Kidney epithelial cell (primary cell): Measurements from ENCODE around the gene GALNT7. TPM values are rescaled to one million over a fixed set of nuclear protein-coding genes. Genes with fewer than 3 reads are reported as not detected.
A peak's percentile ranks its signal among the peaks of the same experiment; 100 is the strongest.

Source experiments
- DNase-seq: peaks from one replicate; pipeline ENCODE4 v3.0.0-alpha.2; 2010; ENCODE audit warnings: low read depth
- H3K27me3 ChIP-seq: 2 replicates; pipeline ENCODE4 v1.6.0; 2011; ENCODE audit warnings: low read length; ENCODE audit not compliant: control insufficient read depth, insufficient read depth
- H3K36me3 ChIP-seq: 2 replicates; pipeline ENCODE4 v1.5.1; 2011; ENCODE audit warnings: low read length; ENCODE audit not compliant: control insufficient read depth, insufficient read depth
- H3K4me3 ChIP-seq: 2 replicates; pipeline ENCODE4 v1.5.1; 2011; ENCODE audit warnings: low read depth, mild to moderate bottlenecking, control low read depth, low read length
- CTCF ChIP-seq: IDR thresholded peaks from 2 replicates; pipeline ENCODE4 v1.5.1; 2011; ENCODE audit warnings: mild to moderate bottlenecking, moderate library complexity, low read length, control low read depth, inconsistent platforms; ENCODE audit not compliant: insufficient read depth, poor library complexity, severe bottlenecking
- total RNA-seq: library from RNA; depleted of rRNA; stranded (reverse); fragments of >200 nt; gene quantifications from 2 replicates; pipeline ENCODE4 v1.2.3, GENCODE V29; 2015

Gene GALNT7
- total RNA-seq, 1 donor from 2014 or later = 46.6 TPM

GRCh38 chr4:173240696-173241095 lies 72.1 kb downstream of the GALNT7 start:
- no peak for TF ChIP-seq CTCF
- Histone ChIP-seq H3K36me3 (no peaks in the 10 kb centered on the region), H3K4me3 (no peak overlapping the region), H3K27me3 (no peaks in the 10 kb centered on the region)
- DNase-seq = no peak

- H3K36me3 ChIP-seq = no peaks in the 10 kb centered on the region
- H3K27me3 ChIP-seq = no peaks in the 10 kb centered on the region
- TF ChIP-seq CTCF = no peak
- no peak overlapping the region for H3K4me3 ChIP-seq
- DNase-seq = peak; percentile 32
Measured at GRCh38 chr4:173242466-173243250, 74.0 kb downstream of the GALNT7 start.

- peak; percentile 69 for DNase-seq
- no peak overlapping the region for H3K4me3 ChIP-seq
- H3K36me3 ChIP-seq = no peaks in the 10 kb centered on the region
- TF ChIP-seq CTCF = no peak
- H3K27me3 ChIP-seq = no peaks in the 10 kb centered on the region
Measured at GRCh38 chr4:173243321-173243720, 74.7 kb downstream of the GALNT7 start.

GRCh38 chr4:173243917-173244658 lies 75.5 kb downstream of the GALNT7 start:
- H3K4me3 ChIP-seq = no peak overlapping the region
- DNase-seq = no peak
- TF ChIP-seq CTCF = no peak
- no peaks in the 10 kb centered on the region for H3K36me3 ChIP-seq
- H3K27me3 ChIP-seq = no peaks in the 10 kb centered on the region

GRCh38 chr4:173245952-173246351 lies 77.3 kb downstream of the GALNT7 start:
- H3K36me3 ChIP-seq = no peaks in the 10 kb centered on the region
- H3K4me3 ChIP-seq = no peak overlapping the region
- H3K27me3 ChIP-seq = no peaks in the 10 kb centered on the region
- no peak for TF ChIP-seq CTCF
- DNase-seq = no peak

- Histone ChIP-seq H3K27me3 (no peaks in the 10 kb centered on the region), H3K36me3 (no peaks in the 10 kb centered on the region), H3K4me3 (no peak overlapping the region)
- TF ChIP-seq CTCF = no peak
- DNase-seq = no peak
Measured at GRCh38 chr4:173246719-173247118, 78.1 kb downstream of the GALNT7 start.
